GM12864 (cell line): ENCODE measurements around the gene CNTNAP5.

ENCODE experiments used
- DNase-seq: peaks from one replicate; pipeline ENCODE4 v3.0.0-alpha.2; 2011; ENCODE audit warnings: low read depth
- H3K4me3 ChIP-seq: 2 replicates; pipeline ENCODE4 v1.5.1; 2011; ENCODE audit warnings: mild to moderate bottlenecking, low read depth, low read length, control low read depth
- CTCF ChIP-seq: IDR thresholded peaks from 2 replicates; pipeline ENCODE4 v1.5.1; 2011; ENCODE audit warnings: low read depth, mild to moderate bottlenecking, moderate library complexity, low read length, control low read depth, inconsistent platforms; ENCODE audit errors: missing control alignments

The CNTNAP5 gene

GRCh38 chr2:124024561-124025170 lies 421 bp upstream of the CNTNAP5 start:
- no peak for TF ChIP-seq CTCF
- H3K4me3 ChIP-seq: no peak overlapping the region

GRCh38 chr2:124025891-124026434 lies 876 bp downstream of the CNTNAP5 start:
- no peak for TF ChIP-seq CTCF
- DNase-seq: no peak
- no peak overlapping the region for H3K4me3 ChIP-seq

More at GRCh38 chr2:124024561-124025170, 421 bp upstream of the CNTNAP5 start:
- no peak for DNase-seq

GRCh38 chr2:124026503-124026902 lies 1.4 kb downstream of the CNTNAP5 start:
- DNase-seq: no peak
- no peak overlapping the region for H3K4me3 ChIP-seq
- no peak for TF ChIP-seq CTCF

- H3K4me3 ChIP-seq: no peak overlapping the region
- peak; percentile 47 for TF ChIP-seq CTCF
- no peak for DNase-seq
These were observed 2.1 kb downstream of the CNTNAP5 start for GRCh38 chr2:124027182-124027581.

GRCh38 chr2:124032799-124033198 lies 7.7 kb downstream of the CNTNAP5 start:
- no peak for TF ChIP-seq CTCF
- DNase-seq: no peak
- no peak overlapping the region for H3K4me3 ChIP-seq

GRCh38 chr2:124034265-124034664 lies 9.2 kb downstream of the CNTNAP5 start:
- DNase-seq: no peak
- no peak for TF ChIP-seq CTCF
- H3K4me3 ChIP-seq: no peak overlapping the region

- no peak for TF ChIP-seq CTCF
- H3K4me3 ChIP-seq: no peak overlapping the region
- DNase-seq: no peak
These were observed 9.9 kb downstream of the CNTNAP5 start for GRCh38 chr2:124035001-124035400.
